Lower leg skin (tissue), 3 donors: ENCODE results near the gene HOMER1.

Source experiments
- CTCF ChIP-seq, 3 donors: fragments of 450-650 bp; IDR thresholded peaks; one replicate each; pipeline ENCODE4 v1.5.1; 2016; ENCODE audit warnings: antibody characterized with exemption in 3 of 3, mild to moderate bottlenecking in 3 of 3, moderate library complexity in 2 of 3
- POLR2A ChIP-seq, 2 donors: fragments of 450-650 bp; IDR thresholded peaks; one replicate each; pipeline ENCODE4 v1.6.1; 2016 to 2017; ENCODE audit warnings: antibody characterized with exemption in 2 of 2, mild to moderate bottlenecking in 1 of 2, moderate library complexity in 1 of 2

DNA sequence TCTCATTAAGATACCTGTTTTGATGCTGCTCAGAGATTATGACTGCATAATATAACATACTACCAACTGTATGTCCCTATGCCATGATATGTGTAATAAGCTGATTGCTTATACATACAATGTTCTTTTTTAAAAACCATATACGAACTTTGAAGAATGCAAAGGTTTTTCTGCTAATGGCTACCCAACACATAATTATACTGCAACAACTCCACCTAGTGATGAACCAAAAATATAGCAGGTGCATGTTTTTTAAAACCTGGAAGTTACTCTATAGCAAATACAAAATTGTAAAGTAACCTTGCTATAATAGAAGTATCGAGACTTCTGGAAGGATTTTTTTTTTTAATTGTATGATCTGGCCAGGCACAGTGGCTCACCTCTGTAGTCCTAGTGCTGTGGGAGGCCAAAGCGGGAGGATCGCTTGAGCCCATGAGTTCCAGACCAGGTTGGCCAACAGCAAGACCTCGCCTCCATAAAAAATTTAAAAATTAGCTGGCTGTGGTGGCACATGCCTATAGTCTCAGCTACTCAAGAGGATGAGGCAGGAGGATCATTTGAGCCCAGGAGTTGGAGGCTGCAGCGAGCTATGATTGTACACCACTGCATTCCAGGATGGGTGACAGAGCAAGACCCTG is 49.1 kb downstream of the HOMER1 start:
- no peak for TF ChIP-seq CTCF (IDR thresholded peaks at IDR 0.05)
- TF ChIP-seq POLR2A (IDR thresholded peaks at IDR 0.05): no peak
